GM10266 (cell line): ENCODE data around the gene DEFB108B.
"Not testable (repeated sequence)": the region's sequence is repeated elsewhere in the genome, so short reads cannot be mapped to it uniquely, and the experiment has no call there.

Experiments used
- DNase-seq: peaks from one replicate; pipeline ENCODE4 v3.0.0; 2012; ENCODE audit errors: extremely low spot score
- TF ChIP-seq, protein P1 (sequence below): IDR thresholded peaks from 2 replicates; pipeline ENCODE4 v1.5.1; 2012; ENCODE audit warnings: mild to moderate bottlenecking, low read depth; ENCODE audit not compliant: control insufficient read depth, insufficient read depth; ENCODE audit errors: missing control alignments

DEFB108B gene, protein sequence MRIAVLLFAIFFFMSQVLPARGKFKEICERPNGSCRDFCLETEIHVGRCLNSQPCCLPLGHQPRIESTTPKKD

DNA sequence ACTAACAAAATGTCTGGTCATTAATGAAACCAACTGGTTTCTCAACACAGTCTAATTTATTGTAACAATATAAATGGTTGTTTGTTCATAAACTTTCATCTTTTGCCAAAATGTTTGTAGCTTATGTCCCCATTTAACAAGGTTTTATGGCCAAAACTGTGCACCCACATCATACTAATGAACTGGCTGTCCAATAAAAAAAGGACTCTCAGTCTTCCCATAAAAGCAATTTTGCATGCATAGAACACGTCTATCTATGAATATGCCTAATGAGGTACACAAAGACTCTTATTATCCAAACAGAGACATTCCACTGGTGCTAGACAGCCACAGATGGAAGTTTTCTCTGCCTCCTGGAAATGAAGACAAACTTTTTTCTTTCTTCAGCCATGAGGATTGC lies at the start of gene DEFB108B:
DEFB108B (plus strand) TSS at position 390 of the 400 bp plus-strand sequence; CDS start at position 390, 0 bp downstream.
- DNase-seq: not testable (repeated sequence)

DNA sequence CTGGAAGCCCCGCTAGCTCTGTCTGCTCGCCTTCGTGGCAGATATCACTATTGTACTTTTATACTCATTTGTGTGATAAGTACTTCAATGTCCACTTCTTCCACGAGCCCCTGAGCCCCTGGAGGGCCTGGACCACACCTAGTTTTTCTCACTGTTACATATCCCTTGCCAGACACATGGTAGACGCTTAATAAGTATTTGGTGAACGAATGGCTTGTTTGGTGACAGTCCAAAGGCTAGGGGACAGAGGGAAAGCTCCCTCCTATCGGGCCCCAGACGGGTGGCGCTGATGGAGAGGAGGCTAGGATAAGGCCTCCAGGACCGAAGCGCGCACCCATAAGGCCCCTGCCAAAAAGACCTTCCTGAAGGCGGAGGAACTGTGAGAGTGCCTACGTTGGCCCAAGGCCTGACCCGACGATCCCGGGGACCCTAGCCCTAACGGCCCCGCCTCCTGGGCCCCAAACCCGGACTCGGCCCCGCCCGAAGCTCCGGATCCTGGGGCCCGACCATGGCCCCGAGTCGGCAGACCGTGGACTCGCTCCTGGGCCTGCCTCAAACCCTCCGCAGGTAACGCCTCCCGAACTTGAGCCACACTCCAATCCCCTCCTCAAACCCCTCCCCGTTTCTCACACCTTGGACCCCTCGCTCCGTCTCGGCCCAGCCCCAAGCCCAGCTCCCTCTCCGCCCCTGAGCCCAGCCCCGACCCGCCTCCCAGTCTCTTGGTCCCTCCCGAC lies 46.7 kb upstream of the DEFB108B start:
- peak; percentile 82 for DNase-seq

DNA sequence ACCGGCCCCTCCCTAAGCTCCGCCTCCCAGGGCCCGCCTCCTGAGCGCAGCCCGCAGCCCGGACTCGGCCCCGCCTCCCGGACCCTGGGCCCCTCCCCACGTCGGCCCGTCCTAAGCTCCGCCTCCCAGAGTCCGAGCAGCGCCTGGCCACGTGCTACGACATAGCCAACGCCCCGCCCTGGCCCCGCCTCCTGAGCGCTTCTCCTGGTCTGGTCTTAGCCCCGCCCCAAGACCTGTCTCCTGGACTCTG lies 46.2 kb upstream of the DEFB108B start:
- peak; percentile 90 for DNase-seq

DNA sequence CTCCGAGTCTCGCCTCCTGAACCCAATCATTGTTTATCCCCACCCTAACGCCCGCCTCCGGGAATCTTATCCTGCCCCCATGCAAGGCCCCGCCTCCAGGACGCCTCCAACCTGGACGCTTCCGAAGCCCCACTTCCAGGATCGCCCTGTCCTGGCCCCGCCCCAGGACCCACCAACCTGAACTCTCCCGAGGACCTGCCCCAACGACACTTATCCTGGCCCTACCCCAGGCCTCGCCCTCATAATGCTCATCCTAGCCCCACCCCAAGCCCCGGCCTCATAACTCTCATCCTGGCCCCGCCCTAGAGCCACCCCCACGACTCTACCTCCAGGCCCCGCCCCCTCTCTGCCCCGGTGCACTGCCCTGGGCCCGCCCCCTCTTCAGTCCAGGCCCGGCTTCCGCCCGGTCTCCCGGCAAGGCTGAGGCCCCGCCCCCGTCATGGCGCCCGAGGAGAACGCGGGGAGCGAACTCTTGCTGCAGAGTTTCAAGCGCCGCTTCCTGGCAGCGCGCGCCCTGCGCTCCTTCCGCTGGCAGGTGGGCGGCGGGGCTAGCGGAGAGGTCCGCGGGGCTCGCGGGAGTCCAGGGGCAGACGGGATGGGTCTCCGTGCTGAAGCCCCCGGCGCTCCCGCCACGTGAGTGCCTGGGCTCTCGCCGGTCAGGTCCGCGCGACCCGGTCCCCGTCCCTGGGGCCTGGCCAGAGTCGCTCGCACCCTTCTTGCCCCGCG lies 45.7 kb upstream of the DEFB108B start:
- peak; percentile 90 for DNase-seq
- TF ChIP-seq, protein P1, sequence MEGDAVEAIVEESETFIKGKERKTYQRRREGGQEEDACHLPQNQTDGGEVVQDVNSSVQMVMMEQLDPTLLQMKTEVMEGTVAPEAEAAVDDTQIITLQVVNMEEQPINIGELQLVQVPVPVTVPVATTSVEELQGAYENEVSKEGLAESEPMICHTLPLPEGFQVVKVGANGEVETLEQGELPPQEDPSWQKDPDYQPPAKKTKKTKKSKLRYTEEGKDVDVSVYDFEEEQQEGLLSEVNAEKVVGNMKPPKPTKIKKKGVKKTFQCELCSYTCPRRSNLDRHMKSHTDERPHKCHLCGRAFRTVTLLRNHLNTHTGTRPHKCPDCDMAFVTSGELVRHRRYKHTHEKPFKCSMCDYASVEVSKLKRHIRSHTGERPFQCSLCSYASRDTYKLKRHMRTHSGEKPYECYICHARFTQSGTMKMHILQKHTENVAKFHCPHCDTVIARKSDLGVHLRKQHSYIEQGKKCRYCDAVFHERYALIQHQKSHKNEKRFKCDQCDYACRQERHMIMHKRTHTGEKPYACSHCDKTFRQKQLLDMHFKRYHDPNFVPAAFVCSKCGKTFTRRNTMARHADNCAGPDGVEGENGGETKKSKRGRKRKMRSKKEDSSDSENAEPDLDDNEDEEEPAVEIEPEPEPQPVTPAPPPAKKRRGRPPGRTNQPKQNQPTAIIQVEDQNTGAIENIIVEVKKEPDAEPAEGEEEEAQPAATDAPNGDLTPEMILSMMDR: no peak

DNA sequence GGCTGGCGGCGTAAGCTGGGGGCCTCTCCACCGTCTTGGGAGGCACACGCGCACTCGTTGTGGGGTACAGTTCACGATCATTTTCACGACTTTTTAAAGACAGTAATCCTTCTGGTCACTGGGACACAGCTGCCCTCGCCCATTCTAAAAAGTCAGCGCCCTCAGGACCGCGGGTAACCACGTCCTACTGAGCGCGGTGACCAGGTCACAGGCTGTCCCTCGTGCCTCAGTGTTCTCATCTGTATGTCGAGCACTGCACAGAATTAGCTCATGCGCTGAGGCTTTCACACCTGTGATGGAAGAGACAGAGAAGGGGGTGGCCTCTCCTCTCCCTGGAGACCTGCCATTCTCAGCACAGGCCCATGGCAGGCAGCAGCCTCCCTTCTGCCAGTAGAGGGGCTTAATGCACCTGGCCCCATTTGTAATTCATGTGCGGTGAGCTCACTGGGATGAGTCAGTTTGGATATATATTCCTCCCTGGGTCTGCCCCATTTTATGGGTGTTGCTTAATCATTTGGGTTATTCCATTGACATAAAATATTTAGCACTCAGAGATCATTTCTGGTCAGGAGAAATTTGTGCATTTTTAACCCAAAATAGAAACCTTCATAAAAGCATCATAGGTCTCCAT lies 45.1 kb upstream of the DEFB108B start:
- not testable (repeated sequence) for DNase-seq

DNA sequence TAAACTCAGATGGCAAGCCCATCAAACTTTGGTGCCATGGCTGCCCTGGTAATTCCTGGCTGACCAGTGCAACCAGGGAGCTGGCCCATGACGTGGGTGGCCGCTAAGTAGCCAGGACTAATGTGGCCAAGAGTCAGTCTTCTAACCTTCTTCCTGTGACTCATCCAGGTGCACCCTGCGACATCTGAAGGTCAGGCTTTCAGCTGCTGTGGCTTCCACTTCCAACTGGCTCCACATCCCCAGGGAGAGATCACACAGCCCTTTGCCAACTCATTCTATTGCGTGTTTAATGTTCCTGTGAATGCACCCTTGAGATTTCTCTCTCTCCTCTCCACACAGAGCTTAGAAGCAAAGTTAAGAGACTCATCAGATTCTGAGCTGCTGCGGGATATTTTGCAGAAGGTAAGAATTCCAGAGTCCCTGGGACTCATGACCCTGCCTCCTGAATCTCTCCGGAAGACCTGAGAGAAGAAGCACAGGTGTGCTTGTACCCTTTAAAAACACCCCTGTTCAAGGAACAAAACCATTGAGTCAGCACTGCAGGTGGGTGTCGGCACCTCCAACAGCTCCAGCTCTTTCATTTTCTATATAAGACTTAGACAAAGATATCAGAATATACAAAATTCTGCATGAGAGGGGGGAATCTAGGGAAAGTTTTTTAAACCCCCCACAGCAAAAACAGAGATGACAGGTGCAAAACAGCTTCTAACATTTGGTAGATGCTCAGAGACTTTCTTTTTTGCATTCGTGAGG lies 43.4 kb upstream of the DEFB108B start:
- not testable (repeated sequence) for DNase-seq

DNA sequence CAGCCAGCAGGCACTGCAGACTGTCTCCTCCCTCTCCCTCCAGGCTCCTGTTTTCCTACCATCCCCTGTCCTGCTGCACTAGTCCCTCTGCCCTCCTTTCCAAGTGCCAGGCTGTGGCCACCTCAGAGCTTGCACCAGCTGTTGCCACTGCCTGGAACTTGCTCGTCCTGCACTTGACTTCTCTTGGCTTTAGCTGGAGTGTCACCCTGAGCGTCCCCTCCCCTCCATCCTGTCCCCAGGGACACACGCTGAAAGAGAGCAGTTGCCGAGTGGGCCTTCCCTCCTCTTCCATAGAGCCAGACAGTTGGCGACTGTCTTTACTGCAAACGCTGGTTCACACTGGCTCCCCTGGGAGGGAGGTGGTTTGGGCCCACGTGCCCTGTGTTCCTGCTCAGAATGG lies 41.9 kb upstream of the DEFB108B start:
- DNase-seq: not testable (repeated sequence)

DNA sequence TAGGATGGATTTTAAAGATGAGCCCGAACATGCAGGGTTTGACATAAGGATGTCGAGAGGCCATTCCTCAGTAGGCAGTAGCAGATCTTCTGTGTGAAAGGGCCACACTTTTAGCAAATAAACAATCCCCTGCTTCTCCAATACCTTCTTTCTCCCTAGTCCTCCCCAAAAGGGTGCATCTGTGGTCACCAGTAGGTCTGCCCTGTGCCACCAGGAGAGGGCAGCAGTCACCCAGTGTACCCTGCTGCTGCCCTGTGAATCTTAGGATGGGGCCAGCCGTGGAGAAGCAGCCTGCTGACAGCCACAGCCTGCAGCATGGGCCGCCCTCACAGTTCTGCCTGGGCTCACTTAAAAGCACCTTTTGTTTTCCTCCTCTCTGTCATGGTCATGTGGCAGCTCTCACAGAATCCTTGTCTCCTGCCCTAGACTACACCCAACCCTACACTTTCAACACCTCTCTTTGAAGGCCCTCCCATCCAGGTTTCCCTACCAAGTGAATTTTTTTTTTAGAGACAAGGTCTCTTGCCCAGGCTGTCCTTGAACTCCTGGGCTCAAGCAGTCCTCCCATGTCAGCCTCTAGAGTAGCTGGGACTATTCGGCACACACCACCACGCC lies 40.3 kb upstream of the DEFB108B start:
- DNase-seq: peak; percentile 6
- TF ChIP-seq, protein P1: peak; percentile 65

DNA sequence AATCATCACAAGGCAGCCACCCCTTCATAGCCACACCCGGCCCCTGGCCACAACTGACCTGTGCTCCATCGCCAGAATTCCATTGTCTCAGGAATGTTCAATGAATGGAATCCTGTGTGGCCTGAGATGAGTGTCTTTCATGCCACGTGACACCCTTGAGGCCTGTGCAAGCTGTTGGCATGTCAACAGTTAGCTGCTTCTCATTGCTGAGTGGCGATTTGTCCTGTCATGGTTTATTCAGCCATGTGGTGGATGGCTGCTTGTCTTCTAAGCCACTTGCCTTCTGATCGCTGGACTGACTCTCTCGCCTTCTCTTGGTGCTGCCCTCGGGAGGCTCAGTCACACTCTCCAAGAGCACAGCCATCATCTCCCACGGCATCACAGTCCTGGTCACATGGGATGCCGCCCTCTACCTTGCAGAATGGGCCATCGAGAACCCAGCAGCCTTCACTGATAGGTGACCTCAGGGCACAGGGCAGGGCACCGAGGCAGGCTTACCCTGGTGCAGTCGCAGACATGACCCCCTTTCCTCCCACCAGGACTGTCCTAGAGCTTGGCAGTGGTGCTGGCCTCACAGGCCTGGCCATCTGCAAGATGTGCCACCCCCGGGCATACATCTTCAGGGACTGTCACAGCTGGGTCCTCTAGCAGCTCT lies 38.5 kb upstream of the DEFB108B start:
- not testable (repeated sequence) for DNase-seq

DNA sequence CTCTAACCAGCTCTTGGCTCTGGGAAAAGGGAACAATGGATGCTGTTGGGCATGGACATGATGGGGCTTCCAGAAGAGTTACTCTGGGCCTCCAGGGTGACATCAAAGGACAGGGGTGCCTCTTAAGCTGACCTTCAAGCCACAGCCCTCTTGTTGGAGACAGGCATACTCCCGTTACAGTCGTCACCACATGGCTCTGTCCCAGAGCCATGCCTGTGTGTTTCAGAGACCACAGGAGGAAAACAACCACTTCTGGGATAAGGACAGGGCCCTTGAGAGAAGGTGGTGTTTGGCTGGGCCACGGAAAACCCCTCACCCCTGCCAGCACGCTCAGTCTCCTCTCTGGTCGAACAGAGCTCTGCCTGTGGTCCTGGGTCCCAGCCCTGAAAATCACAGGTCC lies 37.8 kb upstream of the DEFB108B start:
- not testable (repeated sequence) for DNase-seq

DNA sequence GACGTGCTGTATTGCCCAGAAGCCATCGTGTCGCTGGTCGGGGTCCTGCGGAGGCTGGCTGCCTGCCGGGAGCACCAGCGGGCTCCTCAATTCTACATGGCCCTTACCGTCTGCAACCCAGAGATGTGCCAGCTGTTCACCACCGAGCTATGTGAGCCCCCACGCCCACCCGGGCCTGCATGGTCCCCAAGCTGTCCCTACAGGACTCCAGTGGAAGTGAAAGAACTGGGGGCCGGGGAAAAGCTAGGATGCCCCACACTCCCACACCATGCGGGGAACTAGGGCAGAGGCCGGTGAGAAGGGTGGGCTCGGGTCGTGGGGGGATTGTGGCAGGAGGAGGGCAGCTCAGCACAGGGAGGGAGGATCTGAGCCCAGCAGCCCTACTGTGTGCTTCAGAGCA lies 37.0 kb upstream of the DEFB108B start:
- DNase-seq: not testable (repeated sequence)

DNA sequence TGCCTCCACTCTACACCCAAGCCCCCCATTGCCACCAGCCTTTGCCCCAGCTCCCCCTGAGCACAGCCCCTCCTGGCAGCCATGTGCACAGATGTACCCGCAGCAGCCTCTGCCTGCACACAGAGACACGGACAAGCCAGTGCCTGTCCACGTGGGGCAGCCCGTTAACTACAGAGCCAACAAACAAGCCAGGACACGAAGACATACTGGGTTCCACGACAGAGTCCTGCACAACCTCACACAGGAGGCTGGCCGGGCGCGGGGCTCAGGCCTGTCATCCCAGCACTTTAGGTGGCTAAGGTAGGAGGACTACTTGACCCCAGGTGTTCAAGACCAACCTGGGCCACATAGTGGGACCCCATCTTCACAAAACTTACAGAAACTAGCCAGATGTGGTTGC lies 36.2 kb upstream of the DEFB108B start:
- DNase-seq: not testable (repeated sequence)

DNA sequence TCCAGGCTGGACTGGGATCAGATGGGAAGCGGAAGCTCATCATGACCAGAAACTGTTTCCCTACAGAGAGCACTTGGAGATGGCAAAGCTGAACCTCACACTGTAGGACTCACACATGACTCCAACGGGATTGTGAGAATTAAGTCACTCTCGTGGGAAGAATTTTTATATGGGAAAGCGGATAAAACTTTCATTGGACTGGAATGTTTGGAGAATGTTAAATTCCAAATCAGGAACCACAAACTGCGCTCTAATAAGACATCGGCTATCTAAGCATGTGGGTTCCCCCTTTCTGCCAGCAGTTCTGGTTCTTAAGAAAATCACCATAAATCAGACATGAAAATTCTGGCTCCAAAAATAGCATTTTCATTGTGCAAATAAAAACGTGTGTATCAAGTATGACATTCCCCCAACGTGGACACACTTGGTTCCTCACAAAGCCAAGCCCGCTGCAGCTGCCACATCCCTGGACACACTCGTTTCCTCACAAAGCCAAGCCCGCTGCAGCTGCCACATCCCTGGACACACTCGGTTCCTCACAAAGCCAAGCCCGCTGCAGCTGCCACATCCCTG lies 33.4 kb upstream of the DEFB108B start:
- not testable (repeated sequence) for DNase-seq
